Hepatocyte (in vitro differentiated cells): ENCODE data around the gene DTNBP1. TPM values are rescaled to one million over a fixed set of nuclear protein-coding genes. Genes with fewer than 3 reads are reported as not detected.

Experiments
- DNase-seq: peaks from one replicate; pipeline ENCODE4 v3.0.0-alpha.2; 2016; ENCODE audit warnings: low spot score
- H2AFZ ChIP-seq: fragments of 200-600 bp; sonication (generic); 2 replicates; pipeline ENCODE4 v1.6.0; 2016; ENCODE audit warnings: antibody characterized with exemption, mild to moderate bottlenecking
- H3K27ac ChIP-seq: fragments of 200-600 bp; sonication (generic); 2 replicates; pipeline ENCODE4 v1.5.1; 2016; ENCODE audit warnings: mild to moderate bottlenecking
- H3K27me3 ChIP-seq: fragments of 200-600 bp; sonication (generic); 2 replicates; pipeline ENCODE4 v1.6.1; 2016
- H3K36me3 ChIP-seq: fragments of 200-600 bp; sonication (generic); replicated peaks from 2 replicates; pipeline ENCODE4 v1.5.1; 2016; ENCODE audit warnings: low read depth; ENCODE audit not compliant: insufficient read depth
- H3K4me1 ChIP-seq: fragments of 200-600 bp; sonication (generic); 2 replicates; pipeline ENCODE4 v1.5.1; 2016; ENCODE audit warnings: mild to moderate bottlenecking, moderate library complexity; ENCODE audit not compliant: insufficient read depth
- H3K4me2 ChIP-seq: fragments of 200-600 bp; sonication (generic); 2 replicates; pipeline ENCODE4 v1.6.0; 2016
- H3K4me3 ChIP-seq: fragments of 200-600 bp; sonication (generic); 2 replicates; pipeline ENCODE4 v1.5.1; 2016; ENCODE audit warnings: mild to moderate bottlenecking
- H3K79me2 ChIP-seq: fragments of 200-600 bp; sonication (generic); 2 replicates; pipeline ENCODE4 v1.6.0; 2017; ENCODE audit warnings: mild to moderate bottlenecking
- H3K9me2 ChIP-seq: fragments of 200-600 bp; sonication (generic); replicated peaks from 2 replicates; pipeline ENCODE4 v1.6.0; 2017; ENCODE audit warnings: mild to moderate bottlenecking; ENCODE audit not compliant: insufficient read depth
- H3K9me3 ChIP-seq: fragments of 200-600 bp; sonication (generic); 2 replicates; pipeline ENCODE4 v1.5.1; 2016; ENCODE audit warnings: low read depth, mild to moderate bottlenecking
- H4K20me1 ChIP-seq: fragments of 200-600 bp; sonication (generic); 2 replicates; pipeline ENCODE4 v1.6.0; 2016; ENCODE audit warnings: mild to moderate bottlenecking; ENCODE audit not compliant: insufficient read depth, poor library complexity, severe bottlenecking
- CTCF ChIP-seq: fragments of 200-600 bp; sonication (generic); IDR thresholded peaks from 2 replicates; pipeline ENCODE4 v1.5.1; 2016; ENCODE audit warnings: antibody characterized with exemption, mild to moderate bottlenecking; ENCODE audit not compliant: poor library complexity
- EZH2 ChIP-seq: fragments of 200-600 bp; sonication (generic); IDR thresholded peaks from 2 replicates; pipeline ENCODE4 v1.6.1; 2016; ENCODE audit warnings: antibody characterized with exemption, mild to moderate bottlenecking, borderline replicate concordance
- EZH2phosphoT487 ChIP-seq: fragments of 200-600 bp; sonication (generic); IDR thresholded peaks from one replicate; pipeline ENCODE4 v1.6.1; 2018; ENCODE audit warnings: antibody characterized with exemption, mild to moderate bottlenecking, low read depth, moderate library complexity; ENCODE audit not compliant: unreplicated experiment, severe bottlenecking
- WGBS: methylation state at CpG from one replicate; pipeline ENCODE4 v1.1.6; 2016; ENCODE audit warnings: low lambda C conversion rate; ENCODE audit errors: missing lambda C conversion rate; 5-methylcytosine and 5-hydroxymethylcytosine counted together
- polyA plus RNA-seq: library from polyadenylated mRNA; unstranded; fragments of >200 nt; fragmentation: Nextera tagmentation; extraction: Ambion mirVana; gene quantifications from 2 replicates; pipeline ENCODE4 v1.2.1, GENCODE V29; 2016
- total RNA-seq: library from RNA; depleted of rRNA; stranded (reverse); fragments of >200 nt; gene quantifications from 2 replicates; pipeline ENCODE4 v1.2.3, GENCODE V29; 2014

Gene DTNBP1
- total and polyA plus RNA-seq, 2 experiments from 2014 or later, result 3.4 to 25.6 TPM

- TF ChIP-seq EZH2 (no peak), EZH2phosphoT487 (no peak), CTCF (no peak)
- Histone ChIP-seq H3K79me2 (peaks cover 26% of the 10 kb centered on the region), H2AFZ (no peak overlapping the region), H3K27me3 (no peaks in the 10 kb centered on the region), H3K4me3 (no peak overlapping the region), H3K9me2 (no peaks in the 10 kb centered on the region), H3K4me1 (no peaks in the 10 kb centered on the region), H3K4me2 (no peak overlapping the region), H3K27ac (no peak overlapping the region), H3K36me3 (no peaks in the 10 kb centered on the region), H4K20me1 (peaks cover 3% of the 10 kb centered on the region), H3K9me3 (no peaks in the 10 kb centered on the region)
- DNase-seq, result no peak
- WGBS, result 95% methylated on average over 4 of the region's 4 CpGs
Measured at GRCh38 chr6:15484821-15485220, 178.0 kb downstream of the DTNBP1 start.

GRCh38 chr6:15484140-15484539 lies 178.7 kb downstream of the DTNBP1 start:
- H3K9me3 ChIP-seq, result no peaks in the 10 kb centered on the region
- DNase-seq, result no peak
- H3K4me2 ChIP-seq, result no peak overlapping the region
- H3K4me1 ChIP-seq, result no peaks in the 10 kb centered on the region
- 95% methylated on average over 3 of the region's 3 CpGs for WGBS
- peaks cover 31% of the 10 kb centered on the region for H3K79me2 ChIP-seq
- no peak overlapping the region for H2AFZ ChIP-seq
- H4K20me1 ChIP-seq, result peaks cover 3% of the 10 kb centered on the region
- no peak overlapping the region for H3K4me3 ChIP-seq
- no peak overlapping the region for H3K27ac ChIP-seq
- H3K36me3 ChIP-seq, result no peaks in the 10 kb centered on the region
- TF ChIP-seq CTCF, result no peak
- H3K9me2 ChIP-seq, result no peaks in the 10 kb centered on the region
- H3K27me3 ChIP-seq, result no peaks in the 10 kb centered on the region

- no peaks in the 10 kb centered on the region for H3K4me1 ChIP-seq
- H3K9me3 ChIP-seq, result no peaks in the 10 kb centered on the region
- H3K27ac ChIP-seq, result no peak overlapping the region
- H3K4me3 ChIP-seq, result no peak overlapping the region
- H3K36me3 ChIP-seq, result no peaks in the 10 kb centered on the region
- peaks cover 37% of the 10 kb centered on the region for H3K79me2 ChIP-seq
- H4K20me1 ChIP-seq, result peaks cover 3% of the 10 kb centered on the region
- no peaks in the 10 kb centered on the region for H3K27me3 ChIP-seq
- no peak overlapping the region for H3K4me2 ChIP-seq
- WGBS, result 96% methylated on average over 1 of the region's 1 CpG
- TF ChIP-seq EZH2phosphoT487 (no peak), EZH2 (no peak), CTCF (no peak)
- H3K9me2 ChIP-seq, result no peaks in the 10 kb centered on the region
- H2AFZ ChIP-seq, result no peak overlapping the region
- no peak for DNase-seq
Measured at GRCh38 chr6:15483060-15483459, 179.8 kb downstream of the DTNBP1 start.
